ENCODE measurements around the gene U2AF2.

Gene U2AF2

DNA sequence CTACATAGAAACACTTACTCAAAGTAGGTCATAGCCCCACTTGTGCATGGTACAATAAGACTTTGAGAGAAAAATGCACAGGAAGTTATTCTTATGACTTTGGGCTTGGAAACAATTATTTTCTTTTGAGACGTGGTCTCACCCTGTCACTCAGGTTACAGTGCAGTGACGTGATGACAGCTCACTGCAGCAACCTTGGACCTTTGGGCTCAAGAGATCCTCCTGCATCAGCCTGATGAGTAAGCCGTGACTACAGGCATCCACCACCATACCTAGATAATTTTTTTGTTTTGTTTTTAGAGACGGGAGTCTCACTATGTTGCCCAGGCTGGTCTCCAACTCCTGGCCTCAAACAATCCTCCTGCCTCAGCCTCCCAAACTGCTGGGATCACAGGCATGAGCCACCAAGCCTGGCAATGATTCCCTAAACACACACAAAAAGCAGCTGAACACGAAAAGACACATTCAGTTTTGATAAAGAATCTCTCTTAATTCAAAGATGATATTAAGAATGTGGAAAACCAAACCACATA is 65.4 kb downstream of the U2AF2 start:
- no peak for DNase-seq (ENCODE audit: extremely low spot score)
- POLR2A ChIA-PET, result no interaction called here
- TF ChIP-seq, protein P1, sequence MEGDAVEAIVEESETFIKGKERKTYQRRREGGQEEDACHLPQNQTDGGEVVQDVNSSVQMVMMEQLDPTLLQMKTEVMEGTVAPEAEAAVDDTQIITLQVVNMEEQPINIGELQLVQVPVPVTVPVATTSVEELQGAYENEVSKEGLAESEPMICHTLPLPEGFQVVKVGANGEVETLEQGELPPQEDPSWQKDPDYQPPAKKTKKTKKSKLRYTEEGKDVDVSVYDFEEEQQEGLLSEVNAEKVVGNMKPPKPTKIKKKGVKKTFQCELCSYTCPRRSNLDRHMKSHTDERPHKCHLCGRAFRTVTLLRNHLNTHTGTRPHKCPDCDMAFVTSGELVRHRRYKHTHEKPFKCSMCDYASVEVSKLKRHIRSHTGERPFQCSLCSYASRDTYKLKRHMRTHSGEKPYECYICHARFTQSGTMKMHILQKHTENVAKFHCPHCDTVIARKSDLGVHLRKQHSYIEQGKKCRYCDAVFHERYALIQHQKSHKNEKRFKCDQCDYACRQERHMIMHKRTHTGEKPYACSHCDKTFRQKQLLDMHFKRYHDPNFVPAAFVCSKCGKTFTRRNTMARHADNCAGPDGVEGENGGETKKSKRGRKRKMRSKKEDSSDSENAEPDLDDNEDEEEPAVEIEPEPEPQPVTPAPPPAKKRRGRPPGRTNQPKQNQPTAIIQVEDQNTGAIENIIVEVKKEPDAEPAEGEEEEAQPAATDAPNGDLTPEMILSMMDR (IDR thresholded peaks at IDR 0.05; ENCODE audit: control extremely low read depth, extremely low read depth, low read depth, missing control alignments), result no peak
- CTCF ChIA-PET, result no interaction called here

DNA sequence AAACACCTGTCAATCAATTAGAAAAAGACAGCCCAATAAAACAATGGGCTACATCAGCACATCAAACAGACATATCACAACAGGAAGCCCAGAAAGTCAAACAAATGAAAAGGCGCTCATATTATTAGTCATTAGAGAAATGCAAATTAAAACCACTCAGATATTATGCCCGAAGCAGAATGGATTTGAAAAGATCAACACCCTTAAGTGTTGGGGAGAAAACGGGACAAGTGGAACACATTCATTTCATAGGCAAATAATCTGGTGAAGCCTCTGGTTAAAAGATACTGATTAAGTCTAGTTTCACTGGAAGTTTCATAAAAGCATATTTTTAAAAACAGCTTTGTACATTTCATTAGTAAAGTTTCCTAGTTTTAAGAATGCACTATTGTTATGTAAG is 66.0 kb downstream of the U2AF2 start:
- POLR2A ChIA-PET, result no interaction called here
- TF ChIP-seq, protein P1 (IDR thresholded peaks at IDR 0.05; ENCODE audit: control extremely low read depth, extremely low read depth, low read depth, missing control alignments), result no peak
- no peak for DNase-seq (ENCODE audit: extremely low spot score)
- CTCF ChIA-PET, result no interaction called here

GRCh38 chr19:55723491-55723890 is 68.7 kb downstream of the U2AF2 start:
- TF ChIP-seq, protein P1 (IDR thresholded peaks at IDR 0.05; ENCODE audit: control extremely low read depth, extremely low read depth, low read depth, missing control alignments), result no peak
- no peak for DNase-seq (ENCODE audit: extremely low spot score)
- ChIA-PET CTCF (no interaction called here), POLR2A (no interaction called here)

Data from GM10248 (cell line).